Epidermal melanocyte (primary cell): ENCODE measurements around the gene ADGRF4.
A peak's percentile ranks its signal among the peaks of the same experiment; 100 is the strongest.

Experiments used
- DNase-seq: peaks from one replicate; pipeline ENCODE4 v3.0.0; 2011; ENCODE audit warnings: low spot score; ENCODE audit not compliant: insufficient read length

Gene ADGRF4

GRCh38 chr6:47698342-47698787 lies at the start of gene ADGRF4:
TSS of gene ADGRF4 (plus strand) at chr6:47698580. CDS start at chr6:47707246, 8,666 bp downstream.
- DNase-seq: no peak

GRCh38 chr6:47650553-47651432 lies 47.6 kb upstream of the ADGRF4 start:
- DNase-seq: no peak

GRCh38 chr6:47651505-47651944 lies 46.9 kb upstream of the ADGRF4 start:
- no peak for DNase-seq

- no peak for DNase-seq
These were observed 44.7 kb upstream of the ADGRF4 start for GRCh38 chr6:47653706-47654105.

GRCh38 chr6:47654255-47654654 lies 44.1 kb upstream of the ADGRF4 start:
- DNase-seq: no peak

- no peak for DNase-seq
These were observed 42.4 kb upstream of the ADGRF4 start for GRCh38 chr6:47655719-47656595.

- DNase-seq: no peak
These were observed 36.4 kb upstream of the ADGRF4 start for GRCh38 chr6:47661960-47662359.

GRCh38 chr6:47663462-47664216 lies 34.7 kb upstream of the ADGRF4 start:
- no peak for DNase-seq

- no peak for DNase-seq
These were observed 33.3 kb upstream of the ADGRF4 start for GRCh38 chr6:47665112-47665511.

- peak; percentile 44 for DNase-seq
These were observed 28.5 kb upstream of the ADGRF4 start for GRCh38 chr6:47669684-47670513.

GRCh38 chr6:47670851-47671250 lies 27.5 kb upstream of the ADGRF4 start:
- no peak for DNase-seq

GRCh38 chr6:47671777-47672176 lies 26.6 kb upstream of the ADGRF4 start:
- no peak for DNase-seq

GRCh38 chr6:47672816-47673215 lies 25.6 kb upstream of the ADGRF4 start:
- no peak for DNase-seq

GRCh38 chr6:47674673-47675072 lies 23.7 kb upstream of the ADGRF4 start:
- DNase-seq: no peak

GRCh38 chr6:47677381-47678100 lies 20.8 kb upstream of the ADGRF4 start:
- no peak for DNase-seq

- DNase-seq: no peak
These were observed 19.6 kb upstream of the ADGRF4 start for GRCh38 chr6:47678739-47679138.

GRCh38 chr6:47679322-47679906 lies 19.0 kb upstream of the ADGRF4 start:
- DNase-seq: no peak

GRCh38 chr6:47680051-47680450 lies 18.3 kb upstream of the ADGRF4 start:
- no peak for DNase-seq

GRCh38 chr6:47680724-47681123 lies 17.7 kb upstream of the ADGRF4 start:
- no peak for DNase-seq
